K562 (cell line): Measurements from ENCODE around the gene SBDS. TPM values are rescaled to one million over a fixed set of nuclear protein-coding genes. Genes with fewer than 3 reads are reported as not detected.

Source experiments
- BRD4 ChIP-seq: fragments of 200-600 bp; sonication (generic); IDR thresholded peaks from 2 replicates; pipeline ENCODE4 v1.6.1; 2017; ENCODE audit warnings: inconsistent platforms
- CCAR2 ChIP-seq: fragments of 200-400 bp; formaldehyde crosslinking; IDR thresholded peaks from 2 replicates; pipeline ENCODE4 v1.6.1; 2017; ENCODE audit warnings: mild to moderate bottlenecking, low read depth, low read length
- FOXA1 ChIP-seq: fragments of 450-650 bp; IDR thresholded peaks from 2 replicates; pipeline ENCODE4 v1.6.1; 2016; ENCODE audit warnings: mild to moderate bottlenecking, borderline replicate concordance
- FOXM1 ChIP-seq, 2 experiments: fragments of 450-650 bp in 1 of 2; sonication (generic) in 1 of 2; formaldehyde crosslinking in 1 of 2; IDR thresholded peaks; 2 replicates each; pipeline versions ENCODE4 v1.6.1 to v1.9.0; 2017 to 2022; ENCODE audit warnings: low read depth in 2 of 2, mild to moderate bottlenecking in 2 of 2, missing genetic modification reagents in 1 of 2, moderate library complexity in 1 of 2
- GATAD2B ChIP-seq: fragments of 450-650 bp; IDR thresholded peaks from 2 replicates; pipeline ENCODE4 v1.6.1; 2017; ENCODE audit warnings: mild to moderate bottlenecking, borderline replicate concordance
- HNRNPLL ChIP-seq: fragments of 200-400 bp; formaldehyde crosslinking; IDR thresholded peaks from 2 replicates; pipeline ENCODE4 v1.6.1; 2017; ENCODE audit warnings: low read length, low read depth, mild to moderate bottlenecking; ENCODE audit not compliant: poor library complexity, severe bottlenecking
- NCOA4 ChIP-seq: fragments of 450-650 bp; IDR thresholded peaks from 2 replicates; pipeline ENCODE4 v1.6.1; 2018; ENCODE audit warnings: mild to moderate bottlenecking; ENCODE audit not compliant: partially characterized antibody
- YY1 ChIP-seq, 3 experiments: IDR thresholded peaks; 2 replicates each; pipeline ENCODE4 v1.6.1; 2011; ENCODE audit warnings: low read length in 2 of 3, mild to moderate bottlenecking in 2 of 3, moderate library complexity in 2 of 3, borderline replicate concordance in 1 of 3, control low read depth in 1 of 3, low read depth in 1 of 3; ENCODE audit not compliant: insufficient read depth in 3 of 3, insufficient replicate concordance in 2 of 3, control insufficient read depth in 1 of 3, insufficient read length in 1 of 3; ENCODE audit errors: extremely low read depth in 1 of 3
- ZNF184 ChIP-seq: sonication (generic); formaldehyde crosslinking; IDR thresholded peaks from 2 replicates; pipeline ENCODE4 v1.5.0; 2020; ENCODE audit warnings: missing genetic modification reagents
- ZSCAN29 ChIP-seq: fragments of 450-650 bp; IDR thresholded peaks from 2 replicates; pipeline ENCODE4 v1.6.1; 2017
- polyA plus RNA-seq, 8 experiments: library from polyadenylated mRNA; depleted of rRNA in 4 of 8; stranded (reverse) in 5 of 8; unstranded in 3 of 8; fragments of >200 nt; fragmentation: Nextera tagmentation in 2 of 8; fragmentation: Illumina TruSeq in 1 of 8; extraction: Ambion mirVana in 2 of 8; extraction: Trizol in 1 of 8; gene quantifications; 2 replicates each; pipeline versions ENCODE4 v1.2.1 to v1.2.3, GENCODE V29; 2011 to 2014; ENCODE audit warnings: inconsistent platforms in 1 of 8, missing spikeins in 1 of 8
- total RNA-seq, 7 experiments: library from RNA; depleted of rRNA in 6 of 7; stranded (reverse); fragments of >200 nt in 6 of 7; fragmentation: Illumina TruSeq in 2 of 7; extraction: Trizol in 2 of 7; gene quantifications; 2 replicates each; pipeline versions ENCODE4 v1.2.1 to v1.2.3, GENCODE V29; 2011 to 2021; ENCODE audit warnings: low replicate concordance in 1 of 7
- TF ChIP-seq, protein P1 (sequence below): sonication (generic); formaldehyde crosslinking; IDR thresholded peaks from 2 replicates; pipeline ENCODE4 v1.9.0; 2022; ENCODE audit warnings: mild to moderate bottlenecking, missing genetic modification reagents
- TF ChIP-seq, protein P2 (sequence below): fragments of 200-800 bp; sonication (Bioruptor generic); IDR thresholded peaks from 2 replicates; pipeline ENCODE4 v1.6.1; 2016; ENCODE audit warnings: missing genetic modification characterization, missing compliant biosample characterization
- TF ChIP-seq, protein P3 (sequence below): sonication (generic); formaldehyde crosslinking; IDR thresholded peaks from 2 replicates; pipeline ENCODE4 v1.8.0; 2023; ENCODE audit warnings: missing genetic modification reagents, mild to moderate bottlenecking, borderline replicate concordance
- TF ChIP-seq, protein P4 (sequence below): fragments of 250-450 bp; sonication (Bioruptor Pico); IDR thresholded peaks from 2 replicates; pipeline ENCODE4 v1.6.1; 2021; ENCODE audit warnings: mild to moderate bottlenecking

Gene SBDS
- total and polyA plus RNA-seq, 9 of the 15 experiments (the other 6 are each of a cell fraction or from before 2014, with no cell fraction given) = 105 to 174 (median 117) TPM

DNA sequence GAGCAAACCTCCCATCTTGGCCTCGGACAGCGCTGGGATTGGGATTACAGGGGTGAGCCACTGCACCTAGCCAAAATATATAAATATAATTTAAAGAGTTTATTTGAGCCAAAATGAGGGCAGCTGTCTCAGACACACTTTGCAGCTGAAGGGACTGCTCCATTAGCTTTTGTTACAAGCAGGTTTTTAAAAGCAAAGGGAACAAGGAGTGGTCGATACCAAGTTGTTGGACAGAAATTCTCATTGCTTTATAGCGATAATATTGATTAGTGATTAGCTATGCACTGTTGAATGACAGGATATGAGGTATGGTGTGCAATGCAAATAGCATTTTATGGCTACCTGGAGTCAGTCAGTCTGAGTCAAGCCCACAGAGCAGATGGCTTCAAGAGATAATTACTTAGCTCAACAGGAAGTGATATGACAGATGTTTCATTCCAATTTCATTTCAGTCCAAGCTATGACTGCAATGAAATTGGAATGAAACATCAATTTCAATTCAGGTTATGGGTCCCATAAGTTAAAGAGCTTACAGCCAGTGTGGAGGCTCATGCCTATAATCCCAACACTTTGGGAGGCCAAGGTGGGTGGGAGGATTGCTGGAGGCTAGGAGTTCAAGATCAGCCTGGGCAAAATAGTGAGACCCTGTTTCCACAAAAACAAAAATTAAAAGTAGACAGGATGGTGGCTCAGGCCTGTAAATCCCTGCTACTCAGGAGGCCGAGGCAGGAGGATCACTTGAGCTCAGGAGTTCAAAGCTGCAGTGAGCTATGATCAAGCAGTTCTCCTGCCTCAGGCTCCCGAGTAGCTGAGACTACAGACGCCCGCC lies 24.4 kb upstream of the SBDS start (continued):
- TF ChIP-seq YY1 (IDR thresholded peaks at IDR 0.05; ENCODE audit: borderline replicate concordance in 1 of 3, control insufficient read depth in 1 of 3, extremely low read depth in 1 of 3, insufficient read depth in 3 of 3, insufficient read length in 1 of 3, insufficient replicate concordance in 2 of 3, low read depth in 1 of 3, low read length in 2 of 3) (no peak), NCOA4 (no peak), GATAD2B (peak; percentile 92; the same call in 1 of the 2 replicates), FOXA1 (no peak), CCAR2 (no peak), ZSCAN29 (no peak), HNRNPLL (no peak), FOXM1 (IDR thresholded peaks at IDR 0.05; ENCODE audit: low read depth) (peak; percentile 73; the same call in 1 of the 2 replicates), FOXM1 (CRISPR knock-in tag; IDR thresholded peaks at IDR 0.05; ENCODE audit: low read depth) (no peak), ZNF184 (CRISPR knock-in tag) (no peak), BRD4 (no peak; the same call in 1 of the 2 replicates)
- TF ChIP-seq, protein P1, sequence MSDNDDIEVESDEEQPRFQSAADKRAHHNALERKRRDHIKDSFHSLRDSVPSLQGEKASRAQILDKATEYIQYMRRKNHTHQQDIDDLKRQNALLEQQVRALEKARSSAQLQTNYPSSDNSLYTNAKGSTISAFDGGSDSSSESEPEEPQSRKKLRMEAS (CRISPR knock-in tag) = no peak
- TF ChIP-seq, protein P2, sequence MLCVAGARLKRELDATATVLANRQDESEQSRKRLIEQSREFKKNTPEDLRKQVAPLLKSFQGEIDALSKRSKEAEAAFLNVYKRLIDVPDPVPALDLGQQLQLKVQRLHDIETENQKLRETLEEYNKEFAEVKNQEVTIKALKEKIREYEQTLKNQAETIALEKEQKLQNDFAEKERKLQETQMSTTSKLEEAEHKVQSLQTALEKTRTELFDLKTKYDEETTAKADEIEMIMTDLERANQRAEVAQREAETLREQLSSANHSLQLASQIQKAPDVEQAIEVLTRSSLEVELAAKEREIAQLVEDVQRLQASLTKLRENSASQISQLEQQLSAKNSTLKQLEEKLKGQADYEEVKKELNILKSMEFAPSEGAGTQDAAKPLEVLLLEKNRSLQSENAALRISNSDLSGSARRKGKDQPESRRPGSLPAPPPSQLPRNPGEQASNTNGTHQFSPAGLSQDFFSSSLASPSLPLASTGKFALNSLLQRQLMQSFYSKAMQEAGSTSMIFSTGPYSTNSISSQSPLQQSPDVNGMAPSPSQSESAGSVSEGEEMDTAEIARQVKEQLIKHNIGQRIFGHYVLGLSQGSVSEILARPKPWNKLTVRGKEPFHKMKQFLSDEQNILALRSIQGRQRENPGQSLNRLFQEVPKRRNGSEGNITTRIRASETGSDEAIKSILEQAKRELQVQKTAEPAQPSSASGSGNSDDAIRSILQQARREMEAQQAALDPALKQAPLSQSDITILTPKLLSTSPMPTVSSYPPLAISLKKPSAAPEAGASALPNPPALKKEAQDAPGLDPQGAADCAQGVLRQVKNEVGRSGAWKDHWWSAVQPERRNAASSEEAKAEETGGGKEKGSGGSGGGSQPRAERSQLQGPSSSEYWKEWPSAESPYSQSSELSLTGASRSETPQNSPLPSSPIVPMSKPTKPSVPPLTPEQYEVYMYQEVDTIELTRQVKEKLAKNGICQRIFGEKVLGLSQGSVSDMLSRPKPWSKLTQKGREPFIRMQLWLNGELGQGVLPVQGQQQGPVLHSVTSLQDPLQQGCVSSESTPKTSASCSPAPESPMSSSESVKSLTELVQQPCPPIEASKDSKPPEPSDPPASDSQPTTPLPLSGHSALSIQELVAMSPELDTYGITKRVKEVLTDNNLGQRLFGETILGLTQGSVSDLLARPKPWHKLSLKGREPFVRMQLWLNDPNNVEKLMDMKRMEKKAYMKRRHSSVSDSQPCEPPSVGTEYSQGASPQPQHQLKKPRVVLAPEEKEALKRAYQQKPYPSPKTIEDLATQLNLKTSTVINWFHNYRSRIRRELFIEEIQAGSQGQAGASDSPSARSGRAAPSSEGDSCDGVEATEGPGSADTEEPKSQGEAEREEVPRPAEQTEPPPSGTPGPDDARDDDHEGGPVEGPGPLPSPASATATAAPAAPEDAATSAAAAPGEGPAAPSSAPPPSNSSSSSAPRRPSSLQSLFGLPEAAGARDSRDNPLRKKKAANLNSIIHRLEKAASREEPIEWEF (CRISPR knock-in tag) = peak; percentile 97
- TF ChIP-seq, protein P3, sequence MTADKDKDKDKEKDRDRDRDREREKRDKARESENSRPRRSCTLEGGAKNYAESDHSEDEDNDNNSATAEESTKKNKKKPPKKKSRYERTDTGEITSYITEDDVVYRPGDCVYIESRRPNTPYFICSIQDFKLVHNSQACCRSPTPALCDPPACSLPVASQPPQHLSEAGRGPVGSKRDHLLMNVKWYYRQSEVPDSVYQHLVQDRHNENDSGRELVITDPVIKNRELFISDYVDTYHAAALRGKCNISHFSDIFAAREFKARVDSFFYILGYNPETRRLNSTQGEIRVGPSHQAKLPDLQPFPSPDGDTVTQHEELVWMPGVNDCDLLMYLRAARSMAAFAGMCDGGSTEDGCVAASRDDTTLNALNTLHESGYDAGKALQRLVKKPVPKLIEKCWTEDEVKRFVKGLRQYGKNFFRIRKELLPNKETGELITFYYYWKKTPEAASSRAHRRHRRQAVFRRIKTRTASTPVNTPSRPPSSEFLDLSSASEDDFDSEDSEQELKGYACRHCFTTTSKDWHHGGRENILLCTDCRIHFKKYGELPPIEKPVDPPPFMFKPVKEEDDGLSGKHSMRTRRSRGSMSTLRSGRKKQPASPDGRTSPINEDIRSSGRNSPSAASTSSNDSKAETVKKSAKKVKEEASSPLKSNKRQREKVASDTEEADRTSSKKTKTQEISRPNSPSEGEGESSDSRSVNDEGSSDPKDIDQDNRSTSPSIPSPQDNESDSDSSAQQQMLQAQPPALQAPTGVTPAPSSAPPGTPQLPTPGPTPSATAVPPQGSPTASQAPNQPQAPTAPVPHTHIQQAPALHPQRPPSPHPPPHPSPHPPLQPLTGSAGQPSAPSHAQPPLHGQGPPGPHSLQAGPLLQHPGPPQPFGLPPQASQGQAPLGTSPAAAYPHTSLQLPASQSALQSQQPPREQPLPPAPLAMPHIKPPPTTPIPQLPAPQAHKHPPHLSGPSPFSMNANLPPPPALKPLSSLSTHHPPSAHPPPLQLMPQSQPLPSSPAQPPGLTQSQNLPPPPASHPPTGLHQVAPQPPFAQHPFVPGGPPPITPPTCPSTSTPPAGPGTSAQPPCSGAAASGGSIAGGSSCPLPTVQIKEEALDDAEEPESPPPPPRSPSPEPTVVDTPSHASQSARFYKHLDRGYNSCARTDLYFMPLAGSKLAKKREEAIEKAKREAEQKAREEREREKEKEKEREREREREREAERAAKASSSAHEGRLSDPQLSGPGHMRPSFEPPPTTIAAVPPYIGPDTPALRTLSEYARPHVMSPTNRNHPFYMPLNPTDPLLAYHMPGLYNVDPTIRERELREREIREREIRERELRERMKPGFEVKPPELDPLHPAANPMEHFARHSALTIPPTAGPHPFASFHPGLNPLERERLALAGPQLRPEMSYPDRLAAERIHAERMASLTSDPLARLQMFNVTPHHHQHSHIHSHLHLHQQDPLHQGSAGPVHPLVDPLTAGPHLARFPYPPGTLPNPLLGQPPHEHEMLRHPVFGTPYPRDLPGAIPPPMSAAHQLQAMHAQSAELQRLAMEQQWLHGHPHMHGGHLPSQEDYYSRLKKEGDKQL (CRISPR knock-in tag) = no peak
- TF ChIP-seq, protein P4, sequence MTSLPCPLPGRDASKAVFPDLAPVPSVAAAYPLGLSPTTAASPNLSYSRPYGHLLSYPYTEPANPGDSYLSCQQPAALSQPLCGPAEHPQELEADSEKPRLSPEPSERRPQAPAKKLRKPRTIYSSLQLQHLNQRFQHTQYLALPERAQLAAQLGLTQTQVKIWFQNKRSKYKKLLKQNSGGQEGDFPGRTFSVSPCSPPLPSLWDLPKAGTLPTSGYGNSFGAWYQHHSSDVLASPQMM (CRISPR knock-in tag) = no peak
